Body of pancreas (tissue), 4 donors: ENCODE data around the gene SUSD3.

Source experiments
- POLR2A ChIP-seq, 3 donors: fragments of 450-650 bp; IDR thresholded peaks; one replicate each; pipeline ENCODE4 v1.6.1; 2016; ENCODE audit warnings: antibody characterized with exemption in 3 of 3, mild to moderate bottlenecking in 2 of 3
- TF ChIP-seq, protein P1 (sequence below), 7 experiments: fragments of 450-650 bp in 4 of 7; fragments of 200-600 bp in 3 of 7; sonication (generic) in 3 of 7; IDR thresholded peaks; one replicate each; pipeline ENCODE4 v1.5.1; 2016 to 2019; ENCODE audit warnings: antibody characterized with exemption in 7 of 7

GRCh38 chr9:93085676-93086075, 27.2 kb downstream of the SUSD3 start:
- TF ChIP-seq, protein P1, sequence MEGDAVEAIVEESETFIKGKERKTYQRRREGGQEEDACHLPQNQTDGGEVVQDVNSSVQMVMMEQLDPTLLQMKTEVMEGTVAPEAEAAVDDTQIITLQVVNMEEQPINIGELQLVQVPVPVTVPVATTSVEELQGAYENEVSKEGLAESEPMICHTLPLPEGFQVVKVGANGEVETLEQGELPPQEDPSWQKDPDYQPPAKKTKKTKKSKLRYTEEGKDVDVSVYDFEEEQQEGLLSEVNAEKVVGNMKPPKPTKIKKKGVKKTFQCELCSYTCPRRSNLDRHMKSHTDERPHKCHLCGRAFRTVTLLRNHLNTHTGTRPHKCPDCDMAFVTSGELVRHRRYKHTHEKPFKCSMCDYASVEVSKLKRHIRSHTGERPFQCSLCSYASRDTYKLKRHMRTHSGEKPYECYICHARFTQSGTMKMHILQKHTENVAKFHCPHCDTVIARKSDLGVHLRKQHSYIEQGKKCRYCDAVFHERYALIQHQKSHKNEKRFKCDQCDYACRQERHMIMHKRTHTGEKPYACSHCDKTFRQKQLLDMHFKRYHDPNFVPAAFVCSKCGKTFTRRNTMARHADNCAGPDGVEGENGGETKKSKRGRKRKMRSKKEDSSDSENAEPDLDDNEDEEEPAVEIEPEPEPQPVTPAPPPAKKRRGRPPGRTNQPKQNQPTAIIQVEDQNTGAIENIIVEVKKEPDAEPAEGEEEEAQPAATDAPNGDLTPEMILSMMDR (IDR thresholded peaks at IDR 0.05) = no peak
- no peak for TF ChIP-seq POLR2A (IDR thresholded peaks at IDR 0.05)
